GM23338 (cell line): ENCODE data around the gene CNTN1.

Experiments used
- EZH2 ChIP-seq: fragments of 200-600 bp; sonication (generic); IDR thresholded peaks from one replicate; pipeline ENCODE4 v1.8.0; 2017; ENCODE audit warnings: antibody characterized with exemption, mild to moderate bottlenecking, low read depth; ENCODE audit not compliant: unreplicated experiment
- EZH2phosphoT487 ChIP-seq: fragments of 200-600 bp; sonication (generic); IDR thresholded peaks from one replicate; pipeline ENCODE4 v1.8.1; 2018; ENCODE audit warnings: antibody characterized with exemption; ENCODE audit not compliant: unreplicated experiment
- JUNB ChIP-seq: IDR thresholded peaks from one replicate; pipeline ENCODE4 v1.6.1; 2016; ENCODE audit warnings: antibody characterized with exemption; ENCODE audit not compliant: unreplicated experiment
- NANOG ChIP-seq: IDR thresholded peaks from 2 replicates; pipeline ENCODE4 v1.6.1; 2016; ENCODE audit warnings: antibody characterized with exemption, borderline replicate concordance
- POLR2AphosphoS5 ChIP-seq: IDR thresholded peaks from 2 replicates; pipeline ENCODE4 v1.6.1; 2016; ENCODE audit warnings: antibody characterized with exemption, low read depth
- STAT1 ChIP-seq: IDR thresholded peaks from one replicate; pipeline ENCODE4 v1.6.1; 2016; ENCODE audit warnings: antibody characterized with exemption; ENCODE audit not compliant: unreplicated experiment
- TF ChIP-seq, protein P1 (sequence below), 2 experiments: fragments of 200-600 bp in 1 of 2; sonication (generic) in 1 of 2; conservative IDR thresholded peaks; 2 replicates each; pipeline versions ENCODE4 v1.5.1 to v1.6.1; 2016 to 2017; ENCODE audit warnings: antibody characterized with exemption in 2 of 2, low read depth in 2 of 2, mild to moderate bottlenecking in 2 of 2, moderate library complexity in 1 of 2
- TF ChIP-seq, protein P2 (sequence below): IDR thresholded peaks from one replicate; pipeline ENCODE4 v1.6.1; 2018; ENCODE audit warnings: antibody characterized with exemption; ENCODE audit not compliant: unreplicated experiment
- TF ChIP-seq, protein P3 (sequence below): IDR thresholded peaks from 2 replicates; pipeline ENCODE4 v1.6.1; 2016; ENCODE audit warnings: antibody characterized with exemption

DNA sequence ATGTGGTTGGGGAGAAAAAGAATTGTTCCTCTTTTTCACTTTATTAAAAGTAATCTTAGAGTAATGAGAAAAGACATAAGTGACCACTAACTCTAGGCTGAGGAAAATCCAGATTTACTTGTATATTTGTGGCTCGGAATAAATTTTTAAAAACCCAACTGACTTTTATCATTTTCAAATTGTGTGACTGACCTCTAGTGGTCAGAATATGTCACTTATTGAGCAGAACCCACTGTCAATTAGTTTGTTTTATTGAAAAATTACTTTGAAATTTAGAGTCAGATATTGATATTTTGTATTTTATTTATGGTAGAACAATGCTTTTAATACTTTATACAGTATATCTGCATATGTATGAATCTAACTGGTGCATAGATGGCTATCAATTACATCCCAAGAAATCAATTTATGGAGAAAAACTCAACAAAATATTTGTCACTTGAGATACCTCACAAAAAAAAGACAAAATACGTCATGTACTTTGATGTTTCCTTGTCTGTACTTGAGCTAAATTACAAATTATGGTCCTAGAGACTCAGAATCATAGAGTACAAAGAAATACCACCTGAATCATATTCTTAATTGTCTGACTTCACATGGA, 229.4 kb downstream of the CNTN1 start:
- TF ChIP-seq EZH2 (no peak), JUNB (no peak), POLR2AphosphoS5 (no peak), EZH2phosphoT487 (no peak), NANOG (no peak), STAT1 (no peak)
- TF ChIP-seq, protein P1, sequence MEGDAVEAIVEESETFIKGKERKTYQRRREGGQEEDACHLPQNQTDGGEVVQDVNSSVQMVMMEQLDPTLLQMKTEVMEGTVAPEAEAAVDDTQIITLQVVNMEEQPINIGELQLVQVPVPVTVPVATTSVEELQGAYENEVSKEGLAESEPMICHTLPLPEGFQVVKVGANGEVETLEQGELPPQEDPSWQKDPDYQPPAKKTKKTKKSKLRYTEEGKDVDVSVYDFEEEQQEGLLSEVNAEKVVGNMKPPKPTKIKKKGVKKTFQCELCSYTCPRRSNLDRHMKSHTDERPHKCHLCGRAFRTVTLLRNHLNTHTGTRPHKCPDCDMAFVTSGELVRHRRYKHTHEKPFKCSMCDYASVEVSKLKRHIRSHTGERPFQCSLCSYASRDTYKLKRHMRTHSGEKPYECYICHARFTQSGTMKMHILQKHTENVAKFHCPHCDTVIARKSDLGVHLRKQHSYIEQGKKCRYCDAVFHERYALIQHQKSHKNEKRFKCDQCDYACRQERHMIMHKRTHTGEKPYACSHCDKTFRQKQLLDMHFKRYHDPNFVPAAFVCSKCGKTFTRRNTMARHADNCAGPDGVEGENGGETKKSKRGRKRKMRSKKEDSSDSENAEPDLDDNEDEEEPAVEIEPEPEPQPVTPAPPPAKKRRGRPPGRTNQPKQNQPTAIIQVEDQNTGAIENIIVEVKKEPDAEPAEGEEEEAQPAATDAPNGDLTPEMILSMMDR (conservative IDR thresholded peaks at IDR 0.05; ENCODE audit: low read depth in 2 of 2): peak; percentile 54 to 90
- TF ChIP-seq, protein P2, sequence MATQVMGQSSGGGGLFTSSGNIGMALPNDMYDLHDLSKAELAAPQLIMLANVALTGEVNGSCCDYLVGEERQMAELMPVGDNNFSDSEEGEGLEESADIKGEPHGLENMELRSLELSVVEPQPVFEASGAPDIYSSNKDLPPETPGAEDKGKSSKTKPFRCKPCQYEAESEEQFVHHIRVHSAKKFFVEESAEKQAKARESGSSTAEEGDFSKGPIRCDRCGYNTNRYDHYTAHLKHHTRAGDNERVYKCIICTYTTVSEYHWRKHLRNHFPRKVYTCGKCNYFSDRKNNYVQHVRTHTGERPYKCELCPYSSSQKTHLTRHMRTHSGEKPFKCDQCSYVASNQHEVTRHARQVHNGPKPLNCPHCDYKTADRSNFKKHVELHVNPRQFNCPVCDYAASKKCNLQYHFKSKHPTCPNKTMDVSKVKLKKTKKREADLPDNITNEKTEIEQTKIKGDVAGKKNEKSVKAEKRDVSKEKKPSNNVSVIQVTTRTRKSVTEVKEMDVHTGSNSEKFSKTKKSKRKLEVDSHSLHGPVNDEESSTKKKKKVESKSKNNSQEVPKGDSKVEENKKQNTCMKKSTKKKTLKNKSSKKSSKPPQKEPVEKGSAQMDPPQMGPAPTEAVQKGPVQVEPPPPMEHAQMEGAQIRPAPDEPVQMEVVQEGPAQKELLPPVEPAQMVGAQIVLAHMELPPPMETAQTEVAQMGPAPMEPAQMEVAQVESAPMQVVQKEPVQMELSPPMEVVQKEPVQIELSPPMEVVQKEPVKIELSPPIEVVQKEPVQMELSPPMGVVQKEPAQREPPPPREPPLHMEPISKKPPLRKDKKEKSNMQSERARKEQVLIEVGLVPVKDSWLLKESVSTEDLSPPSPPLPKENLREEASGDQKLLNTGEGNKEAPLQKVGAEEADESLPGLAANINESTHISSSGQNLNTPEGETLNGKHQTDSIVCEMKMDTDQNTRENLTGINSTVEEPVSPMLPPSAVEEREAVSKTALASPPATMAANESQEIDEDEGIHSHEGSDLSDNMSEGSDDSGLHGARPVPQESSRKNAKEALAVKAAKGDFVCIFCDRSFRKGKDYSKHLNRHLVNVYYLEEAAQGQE: no peak
- TF ChIP-seq, protein P3, sequence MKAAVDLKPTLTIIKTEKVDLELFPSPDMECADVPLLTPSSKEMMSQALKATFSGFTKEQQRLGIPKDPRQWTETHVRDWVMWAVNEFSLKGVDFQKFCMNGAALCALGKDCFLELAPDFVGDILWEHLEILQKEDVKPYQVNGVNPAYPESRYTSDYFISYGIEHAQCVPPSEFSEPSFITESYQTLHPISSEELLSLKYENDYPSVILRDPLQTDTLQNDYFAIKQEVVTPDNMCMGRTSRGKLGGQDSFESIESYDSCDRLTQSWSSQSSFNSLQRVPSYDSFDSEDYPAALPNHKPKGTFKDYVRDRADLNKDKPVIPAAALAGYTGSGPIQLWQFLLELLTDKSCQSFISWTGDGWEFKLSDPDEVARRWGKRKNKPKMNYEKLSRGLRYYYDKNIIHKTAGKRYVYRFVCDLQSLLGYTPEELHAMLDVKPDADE: no peak
